ENCODE measurements around the gene TNFAIP3.

The TNFAIP3 gene

DNA sequence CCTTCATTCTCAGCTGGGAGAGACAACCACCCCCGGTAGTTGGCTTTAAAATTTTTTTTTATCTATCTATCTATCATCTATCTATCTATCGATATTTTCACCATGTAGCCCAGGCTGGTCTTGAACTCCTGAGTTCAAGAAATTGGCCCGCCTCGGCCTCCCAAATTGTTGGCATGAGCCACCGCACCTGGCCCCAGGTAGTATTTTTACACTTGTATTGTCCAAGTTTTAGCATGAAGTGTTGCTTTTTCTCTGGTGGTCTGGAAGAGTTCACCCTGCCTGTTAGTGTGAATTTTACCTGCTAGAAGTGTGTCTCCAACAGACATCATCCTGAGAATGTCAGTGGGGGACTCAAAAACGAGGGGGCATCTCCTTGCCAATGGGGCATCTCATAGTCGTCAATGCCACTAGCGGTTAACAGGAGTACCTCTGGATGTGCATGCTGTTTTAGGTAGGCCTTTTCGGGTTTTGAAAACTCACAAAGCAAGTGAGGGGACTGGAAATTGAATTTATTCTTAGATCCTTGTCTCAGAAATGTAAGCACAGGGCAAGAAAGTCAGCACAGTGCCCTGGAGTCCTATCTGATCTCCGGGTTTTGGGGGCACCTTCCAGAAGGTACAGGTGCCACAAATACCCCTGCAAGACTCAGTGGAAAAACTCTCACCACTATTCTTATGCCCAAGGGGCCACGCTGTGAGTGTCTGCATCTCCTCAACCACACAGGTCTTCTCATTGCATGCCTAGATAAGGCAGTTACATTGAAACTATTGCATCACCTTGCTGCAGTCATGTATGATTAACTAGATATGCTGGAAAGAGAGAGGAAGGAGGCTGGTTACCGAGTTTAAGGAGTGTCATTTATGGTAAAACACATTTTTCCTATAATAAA, 37.1 kb downstream of the TNFAIP3 start:
- peak; percentile 72 for DNase-seq

DNA sequence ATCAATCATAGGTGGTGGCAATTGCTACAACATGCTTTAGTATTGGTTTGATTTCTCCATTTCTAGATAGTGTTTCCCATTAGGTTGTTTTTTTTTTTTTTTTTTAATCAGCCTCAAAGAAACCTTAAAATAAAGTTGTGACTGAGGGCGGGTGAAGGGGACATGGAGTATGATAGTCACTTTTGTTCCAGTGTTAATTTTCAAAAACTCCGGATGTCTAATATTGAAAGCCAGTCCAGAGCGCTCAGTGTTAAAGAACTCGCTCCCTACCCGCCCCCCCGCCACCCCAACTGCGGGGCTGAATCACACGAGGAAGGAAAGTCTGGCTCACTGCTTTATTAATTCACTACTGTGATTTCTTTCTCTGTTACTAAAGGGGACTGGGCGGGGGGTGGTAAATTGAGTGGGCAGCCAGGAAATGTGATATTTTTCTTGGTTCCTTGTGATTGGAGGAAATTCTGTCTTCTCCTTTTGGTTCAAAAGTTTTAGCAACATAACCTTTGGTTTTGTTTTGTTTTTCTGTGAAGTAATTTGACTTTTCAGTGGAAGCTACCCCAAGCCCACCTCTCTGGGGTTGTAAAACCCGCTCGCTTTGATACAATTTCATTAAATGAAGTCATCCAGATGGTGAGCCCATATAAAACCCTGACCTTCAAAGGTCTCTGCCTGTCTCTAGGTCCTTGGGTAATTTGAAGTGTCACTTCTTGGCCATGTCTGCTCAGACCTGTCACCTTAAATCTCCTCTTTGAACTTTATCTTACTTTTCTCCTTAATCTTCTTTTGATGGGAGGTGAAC, 38.0 kb downstream of the TNFAIP3 start:
- DNase-seq = peak; percentile 87

GRCh38 chr6:137906020-137906472, 39.0 kb downstream of the TNFAIP3 start:
- no peak for DNase-seq

DNA sequence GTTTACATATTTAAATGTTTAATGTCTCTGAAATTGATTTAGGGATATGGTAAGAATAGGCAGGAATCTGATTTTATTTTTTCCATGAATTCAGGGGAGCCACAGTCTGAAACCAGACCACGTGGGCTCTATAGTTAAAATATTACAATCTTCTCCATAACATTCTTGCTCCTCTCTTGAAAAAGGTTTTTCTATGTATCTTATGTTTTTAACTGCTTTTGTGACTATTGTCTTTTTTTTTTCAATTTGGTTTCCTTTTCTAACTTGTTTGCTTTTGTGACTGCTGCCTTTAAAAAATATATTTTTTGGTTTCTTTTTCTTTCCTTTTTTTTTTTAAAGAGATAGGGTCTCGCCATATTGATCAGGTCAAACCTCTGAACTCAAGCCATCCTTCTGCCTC, 40.1 kb downstream of the TNFAIP3 start:
- DNase-seq = no peak

GRCh38 chr6:137909533-137909932, 42.5 kb downstream of the TNFAIP3 start:
- DNase-seq = no peak

DNA sequence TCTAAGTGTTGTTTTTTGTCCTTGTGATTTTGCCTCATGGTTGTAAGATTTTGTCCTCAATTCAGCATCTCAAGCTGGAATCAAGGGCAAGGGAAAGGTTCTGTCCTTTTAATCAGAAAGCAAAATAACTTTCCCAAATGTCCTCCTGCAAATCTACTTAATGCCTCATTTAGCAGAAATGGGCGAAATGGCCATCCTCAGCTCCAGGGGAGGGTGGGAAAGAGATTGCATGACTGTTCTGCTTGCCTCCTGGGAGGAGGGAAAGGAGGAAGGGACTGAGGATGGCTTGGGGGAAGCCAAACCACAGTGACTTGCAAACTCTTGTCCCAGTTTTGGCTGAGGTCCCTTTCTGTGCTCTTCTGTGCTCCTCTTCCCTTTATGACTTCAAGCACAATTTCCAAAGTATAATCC, 43.4 kb downstream of the TNFAIP3 start:
- no peak for DNase-seq

DNA sequence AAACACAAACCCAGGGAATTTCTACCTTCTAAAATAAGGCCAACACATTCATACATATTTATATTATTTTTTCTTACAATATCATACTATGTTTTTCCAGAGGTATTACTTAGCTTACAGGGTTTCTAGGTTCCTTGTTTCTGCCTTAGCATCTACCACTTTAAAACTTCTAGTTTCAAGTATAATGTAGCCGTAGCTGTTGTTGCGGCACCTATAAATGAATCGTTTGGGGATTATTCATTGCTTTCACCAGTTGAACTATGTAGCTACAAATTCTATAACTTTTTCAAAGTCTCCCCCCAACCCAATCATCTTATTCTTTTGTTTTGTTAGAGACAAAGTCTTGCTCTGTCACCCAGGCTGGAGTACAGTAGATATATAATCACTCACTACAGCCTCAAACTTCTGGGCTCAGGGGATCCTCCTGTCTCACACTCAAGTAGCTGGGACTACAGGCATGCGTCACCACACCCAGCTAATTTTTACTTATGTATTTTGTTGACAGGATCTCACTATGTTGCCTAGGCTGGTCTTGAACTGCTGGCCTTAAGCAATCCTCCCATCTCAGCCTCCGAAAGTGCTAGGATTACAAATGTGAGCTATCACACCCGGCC, 43.9 kb downstream of the TNFAIP3 start:
- no peak for DNase-seq

DNA sequence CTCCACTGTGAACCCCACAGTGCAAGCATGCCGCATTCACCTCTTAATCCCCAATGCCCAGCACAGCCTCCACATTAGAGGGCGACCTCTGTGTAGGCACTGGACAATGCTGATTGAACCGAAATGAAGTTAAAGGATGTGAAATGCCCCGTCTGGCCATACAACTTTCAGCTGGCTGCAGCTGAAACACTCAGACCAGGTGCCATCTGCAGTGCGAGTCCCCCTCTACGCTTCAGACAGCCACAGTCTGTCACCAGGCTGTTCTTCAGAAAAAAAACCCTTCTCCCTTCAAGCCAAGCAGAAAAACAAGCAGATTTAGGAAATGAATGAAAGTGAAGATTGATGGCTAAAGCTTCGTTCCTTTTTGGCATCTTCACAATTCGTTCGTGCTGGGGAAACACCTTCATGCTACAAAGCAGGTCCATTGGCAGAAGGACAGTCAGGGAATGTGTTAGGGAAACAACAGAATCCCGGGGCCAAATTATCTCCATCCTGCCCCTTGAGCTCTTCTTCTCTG, 44.7 kb downstream of the TNFAIP3 start:
- no peak for DNase-seq

DNA sequence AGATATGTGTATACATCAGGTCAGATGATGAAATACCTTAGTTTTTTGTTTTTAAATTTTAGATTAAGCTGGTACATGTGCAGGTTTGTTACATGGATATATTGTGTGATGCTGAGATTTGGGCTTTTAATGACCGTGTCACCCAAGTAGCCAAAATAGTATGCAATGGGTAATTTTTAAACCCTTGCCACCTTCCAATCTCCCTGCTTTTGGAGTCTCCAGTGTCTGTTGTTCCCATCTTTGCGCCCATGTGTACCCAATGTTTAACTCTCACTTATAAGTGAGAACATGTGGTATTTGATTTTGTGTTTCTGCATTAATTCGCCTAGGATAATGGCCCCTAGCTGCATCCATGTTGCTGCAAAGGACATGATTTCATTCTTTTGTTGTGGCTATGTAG, 45.8 kb downstream of the TNFAIP3 start:
- DNase-seq = no peak

DNA sequence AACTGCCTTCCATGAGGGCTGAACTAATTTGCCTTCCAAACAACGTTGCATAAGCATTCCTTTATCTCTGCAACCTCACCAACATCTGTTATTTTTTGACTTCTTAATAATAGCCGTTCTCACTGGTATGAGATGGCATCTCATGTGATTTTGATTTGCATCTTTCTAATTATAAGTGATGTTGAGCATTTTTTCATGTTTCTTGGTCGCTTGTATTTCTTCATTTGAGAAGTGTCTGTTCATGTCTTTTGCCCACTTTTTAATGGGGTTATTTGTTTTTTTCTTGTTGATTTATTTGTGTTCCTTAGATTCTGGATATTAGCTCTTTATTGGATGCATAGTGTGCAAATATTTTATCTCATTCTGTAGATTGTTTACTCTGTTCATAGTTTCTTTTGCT, 46.4 kb downstream of the TNFAIP3 start:
- DNase-seq = no peak

- no peak for DNase-seq
These were observed 47.0 kb downstream of the TNFAIP3 start for GRCh38 chr6:137913996-137914529.

DNA sequence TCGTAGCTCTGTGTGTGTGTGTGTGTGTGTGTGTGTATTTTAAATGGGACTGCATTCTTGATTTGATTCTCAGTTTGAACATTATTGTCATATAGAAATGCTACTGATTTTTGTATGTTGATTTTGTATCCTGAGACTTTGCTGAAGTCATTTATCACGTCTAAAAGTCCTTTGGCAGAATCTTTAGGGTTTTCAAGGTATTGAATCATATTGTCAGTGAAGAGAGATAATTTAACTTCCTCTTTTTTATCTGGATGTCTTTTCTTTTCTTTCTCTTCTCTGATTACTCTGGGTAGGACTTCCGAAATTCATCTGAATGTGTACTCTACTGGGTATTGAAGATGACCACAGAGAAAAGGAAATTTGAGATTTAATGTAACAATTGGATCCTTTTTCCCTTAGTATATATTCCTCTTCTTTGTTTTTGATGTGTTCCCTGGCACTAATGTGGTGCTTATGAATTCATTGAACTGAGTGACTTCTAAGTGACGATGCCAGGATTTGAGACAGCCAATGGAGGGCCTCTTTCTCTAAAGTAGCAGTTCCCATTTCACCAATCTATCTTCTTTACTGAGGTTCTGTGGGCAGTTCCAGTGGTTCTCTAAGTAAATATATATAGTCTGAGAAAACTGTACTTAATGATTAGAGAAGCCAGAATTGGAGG, 47.6 kb downstream of the TNFAIP3 start:
- DNase-seq = no peak

GRCh38 chr6:137915790-137916189, 48.7 kb downstream of the TNFAIP3 start:
- DNase-seq = no peak

DNA sequence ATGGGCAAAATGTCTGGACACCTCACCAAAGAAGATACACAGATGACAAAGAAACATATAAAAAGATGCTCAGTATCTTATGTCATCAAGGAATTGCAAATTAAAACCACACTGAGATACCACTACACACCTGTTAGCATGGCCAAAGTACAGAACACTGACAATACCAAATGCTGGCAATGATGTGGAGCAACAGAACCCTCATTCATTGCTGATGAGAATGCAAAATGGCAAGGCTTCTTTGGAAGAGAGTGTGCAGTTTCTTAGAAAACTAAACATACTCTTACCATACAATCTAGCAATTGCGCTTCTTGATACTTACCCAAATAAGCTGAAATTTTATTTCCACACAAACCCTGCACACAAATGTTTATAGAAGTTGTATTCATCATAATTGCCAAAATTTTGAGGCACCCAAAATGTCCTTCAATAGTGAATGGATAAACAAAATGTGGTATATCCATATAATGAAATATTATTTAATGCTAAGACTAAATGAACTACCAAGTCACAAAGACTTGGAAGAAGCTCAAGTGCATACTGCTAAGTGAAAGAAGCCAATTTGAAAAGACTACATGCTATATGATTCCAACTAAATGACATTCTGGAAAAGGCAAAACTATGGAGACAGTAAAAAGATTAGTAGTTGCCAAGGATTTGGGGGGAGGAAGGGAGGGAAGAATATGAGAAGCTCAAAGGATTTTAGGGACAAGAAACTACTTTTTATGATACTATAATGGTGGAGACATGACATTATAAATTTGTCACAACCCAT, 50.7 kb downstream of the TNFAIP3 start:
- DNase-seq = no peak

DNA sequence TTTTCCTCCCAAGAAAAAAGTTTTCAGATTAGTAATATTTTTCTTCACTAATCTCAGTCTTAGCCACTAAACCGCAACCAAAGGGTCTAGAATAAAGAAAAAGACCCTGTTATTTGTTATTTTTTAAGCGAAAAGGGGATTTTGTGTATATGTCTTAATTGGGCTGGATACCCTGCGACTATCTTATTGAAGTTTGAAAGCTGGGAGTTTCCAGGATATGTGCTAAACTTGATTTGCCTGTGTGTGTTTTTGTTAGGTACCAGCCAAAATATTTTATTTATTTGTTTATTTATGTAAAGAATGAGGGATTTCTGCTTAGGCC, 52.4 kb downstream of the TNFAIP3 start:
- no peak for DNase-seq

GRCh38 chr6:137919837-137920730, 53.0 kb downstream of the TNFAIP3 start:
- DNase-seq = no peak

- no peak for DNase-seq
These were observed 54.8 kb downstream of the TNFAIP3 start for GRCh38 chr6:137921823-137922222.

GRCh38 chr6:137923866-137924653, 57.0 kb downstream of the TNFAIP3 start:
- DNase-seq = no peak

- DNase-seq = no peak
These were observed 58.2 kb downstream of the TNFAIP3 start for GRCh38 chr6:137925141-137925698.
